Suprapubic skin (tissue), 4 donors: ENCODE measurements around the gene BSG.

Source experiments
- CTCF ChIP-seq, 2 donors: fragments of 200-600 bp in 1 of 2; fragments of 450-650 bp in 1 of 2; sonication (generic) in 1 of 2; IDR thresholded peaks; one replicate each; pipeline ENCODE4 v1.5.1; 2016 to 2019; ENCODE audit warnings: antibody characterized with exemption in 2 of 2, mild to moderate bottlenecking in 1 of 2, moderate library complexity in 1 of 2
- EP300 ChIP-seq: sonication (generic); formaldehyde crosslinking; IDR thresholded peaks from one replicate; pipeline ENCODE4 v1.6.1; 2017; ENCODE audit warnings: antibody characterized with exemption
- POLR2A ChIP-seq, 2 donors: fragments of 450-650 bp; IDR thresholded peaks; one replicate each; pipeline ENCODE4 v1.6.1; 2017; ENCODE audit warnings: antibody characterized with exemption in 2 of 2, mild to moderate bottlenecking in 2 of 2, moderate library complexity in 2 of 2
- POLR2AphosphoS5 ChIP-seq, 3 donors: sonication (generic); formaldehyde crosslinking; IDR thresholded peaks; one replicate each; pipeline ENCODE4 v1.6.1; 2017; ENCODE audit warnings: antibody characterized with exemption in 3 of 3

GRCh38 chr19:566403-566802, 6.0 kb upstream of the BSG start:
- TF ChIP-seq CTCF (IDR thresholded peaks at IDR 0.05) (no peak), POLR2A (IDR thresholded peaks at IDR 0.05) (no peak), EP300 (no peak), POLR2AphosphoS5 (IDR thresholded peaks at IDR 0.05) (no peak)
